ENCODE data around the gene FAM200A.
"Not testable (repeated sequence)": the region's sequence is repeated elsewhere in the genome, so short reads cannot be mapped to it uniquely, and the experiment has no call there.

Gene FAM200A

DNA sequence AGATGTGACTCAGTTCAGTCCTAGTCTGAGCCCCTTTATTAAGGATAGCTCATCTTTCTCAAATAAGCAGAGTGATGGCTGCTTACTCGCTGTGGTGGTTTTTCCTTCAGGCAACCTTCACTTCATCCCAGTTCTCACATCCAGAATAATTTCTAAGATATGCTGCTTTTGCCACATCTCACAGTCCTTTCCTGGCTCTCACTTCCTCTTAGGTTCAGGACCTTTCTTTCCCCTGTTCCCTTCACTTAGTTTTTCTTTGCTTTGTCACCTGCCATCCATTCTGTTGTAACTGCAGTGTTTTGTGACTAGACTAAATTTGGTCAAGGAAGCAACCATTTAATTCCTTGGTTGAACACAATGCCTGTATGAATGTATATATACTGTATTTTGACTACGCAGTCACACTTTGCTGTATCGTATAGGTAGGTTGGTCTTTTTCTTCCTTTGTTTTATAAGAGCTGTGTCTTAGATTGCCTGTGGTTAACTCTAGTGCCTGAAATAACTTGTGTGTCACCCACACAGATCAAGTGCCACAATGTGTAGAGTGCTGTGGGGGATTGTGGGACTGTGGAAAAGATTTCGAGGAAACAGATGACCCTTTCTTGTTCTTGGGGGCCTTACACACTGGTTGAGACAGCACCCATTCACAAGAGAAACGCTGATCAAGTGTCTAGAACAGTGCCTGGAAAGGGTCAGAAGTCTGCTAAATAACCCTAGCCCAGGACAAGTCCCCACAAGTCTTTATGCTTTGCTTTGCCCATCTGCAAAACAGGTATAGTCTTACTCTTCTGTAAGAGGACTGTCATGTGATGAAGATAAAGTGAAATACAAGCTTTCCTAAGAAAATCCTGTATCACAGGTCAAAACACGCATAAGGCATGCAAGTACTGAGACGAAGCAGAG is 9.2 kb upstream of the FAM200A start:
- H3K27ac ChIP-seq, result peak overlapping the region; percentile 94
- peak; percentile 49 for DNase-seq (ENCODE audit: low read depth, low spot score)

DNA sequence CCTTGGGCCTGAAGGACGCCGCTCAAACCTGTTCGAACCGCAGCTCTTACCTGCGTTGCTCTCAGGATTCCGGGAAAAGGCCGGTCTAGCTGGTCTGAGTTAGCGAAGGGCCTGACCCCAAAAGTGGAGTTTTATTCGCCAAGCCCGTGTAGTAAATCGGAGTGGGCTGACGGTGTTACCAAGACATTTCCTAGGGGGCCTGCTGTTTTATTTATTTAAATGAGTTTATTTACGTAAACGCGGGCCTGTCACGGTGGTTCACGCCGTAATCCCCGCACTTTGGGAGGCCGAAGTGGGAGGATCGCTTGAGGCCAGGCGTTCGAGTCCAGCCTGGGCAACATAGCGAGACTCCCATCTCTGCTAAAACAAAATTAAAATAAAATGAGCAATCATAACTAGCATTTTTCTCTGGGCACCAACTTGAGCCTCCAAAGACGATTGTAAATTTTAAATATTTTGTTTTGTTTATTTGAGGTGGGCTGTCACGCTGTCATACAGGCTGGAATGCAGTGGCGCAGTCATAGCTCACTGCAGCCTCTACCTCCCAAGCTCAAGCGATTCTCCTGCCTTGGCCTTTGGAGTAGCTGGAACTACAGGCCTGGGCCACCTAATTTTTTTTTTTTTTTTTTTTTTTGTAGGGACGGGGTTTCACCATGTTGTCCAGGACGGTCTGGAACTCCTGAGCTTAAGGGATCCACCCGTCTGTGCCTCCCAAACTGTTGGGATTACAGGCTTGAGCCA is 7.4 kb upstream of the FAM200A start:
- no peak for DNase-seq (ENCODE audit: low read depth, low spot score)
- H3K27ac ChIP-seq, result peak overlapping the region; percentile 94

GRCh38 chr7:99558306-99559174 is 6.6 kb upstream of the FAM200A start, which contains the start of gene ZNF655:
TSS of gene ZNF655 (plus strand) at chr7:99558642. CDS start at chr7:99560560, 1,918 bp downstream.
- no peak for DNase-seq (ENCODE audit: low read depth, low spot score)
- H3K27ac ChIP-seq, result peak within 1 kb of the TSS; percentile 94

GRCh38 chr7:99557940-99558305 is 6.0 kb upstream of the FAM200A start:
- H3K27ac ChIP-seq, result peak overlapping the region; percentile 94

DNA sequence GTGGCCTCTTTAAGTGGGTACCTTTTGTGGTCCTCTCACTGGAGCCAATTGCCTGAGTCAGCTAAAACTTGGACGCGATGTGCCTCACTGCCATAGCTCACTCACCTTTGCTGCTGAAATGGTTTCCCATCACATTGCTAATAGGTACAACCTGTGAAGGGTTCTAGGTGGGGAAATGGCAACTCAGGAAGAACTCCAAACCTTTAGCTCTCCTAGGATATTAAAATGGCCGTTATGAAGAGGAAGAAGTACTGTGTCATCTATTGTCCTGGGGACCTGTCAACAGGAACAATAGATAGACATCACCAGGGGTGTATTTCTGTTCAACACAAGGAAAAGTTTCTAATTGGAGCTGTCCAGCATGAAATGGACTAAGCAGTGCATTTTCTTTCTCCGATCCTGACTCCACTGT is 5.3 kb upstream of the FAM200A start:
- no peak for DNase-seq (ENCODE audit: low read depth, low spot score)
- peak overlapping the region; percentile 94 for H3K27ac ChIP-seq

More at GRCh38 chr7:99557940-99558305, 6.0 kb upstream of the FAM200A start:
- DNase-seq (ENCODE audit: low read depth, low spot score), result no peak

DNA sequence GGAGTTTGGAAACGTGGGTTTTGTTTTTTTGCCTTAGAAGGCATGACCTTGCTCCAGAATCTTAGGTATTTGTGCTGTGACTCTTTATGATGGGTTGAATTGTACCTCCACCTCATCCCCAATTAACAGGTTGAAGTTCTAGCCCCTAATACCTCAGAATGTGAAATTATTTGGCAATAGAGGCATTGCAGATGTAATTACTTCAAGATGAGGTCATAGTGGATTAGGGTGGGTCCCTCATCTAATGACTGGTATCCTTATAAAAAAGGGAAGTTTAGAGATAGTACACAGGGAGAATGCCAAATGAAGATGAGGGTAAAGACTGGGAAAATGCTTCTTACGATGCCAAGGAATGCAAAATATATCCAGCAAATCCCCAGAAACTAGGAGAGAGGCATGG is 3.0 kb upstream of the FAM200A start:
- H3K27ac ChIP-seq, result no peak overlapping the region

GRCh38 chr7:99553039-99553438 is 1.1 kb upstream of the FAM200A start:
- no peak for DNase-seq (ENCODE audit: low read depth, low spot score)
- H3K27ac ChIP-seq, result no peak overlapping the region

More for the DNA sequence above, 3.0 kb upstream of the FAM200A start:
- DNase-seq (ENCODE audit: low read depth, low spot score), result no peak

DNA sequence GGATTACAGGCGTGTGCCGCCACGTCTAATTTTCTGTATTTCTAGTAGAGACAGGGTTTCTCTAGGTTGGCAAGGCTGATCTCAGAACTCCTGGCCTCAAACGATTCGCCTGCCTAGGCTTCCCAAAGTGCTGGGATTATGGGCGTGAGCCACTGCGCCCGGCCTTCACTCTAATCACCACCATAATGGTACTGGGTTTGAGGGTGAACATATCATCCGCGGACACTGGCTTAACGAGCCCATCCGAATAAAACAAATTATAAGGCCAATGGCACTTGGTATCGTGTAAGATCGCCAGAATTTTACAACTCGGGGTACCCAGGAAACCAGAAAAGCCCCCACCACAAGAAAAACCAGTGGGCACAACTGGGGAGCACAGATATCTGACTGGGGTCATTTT is 580 bp downstream of the FAM200A start:
- no peak for DNase-seq (ENCODE audit: low read depth, low spot score)
- H3K27ac ChIP-seq, result peak overlapping the region; percentile 58

DNA sequence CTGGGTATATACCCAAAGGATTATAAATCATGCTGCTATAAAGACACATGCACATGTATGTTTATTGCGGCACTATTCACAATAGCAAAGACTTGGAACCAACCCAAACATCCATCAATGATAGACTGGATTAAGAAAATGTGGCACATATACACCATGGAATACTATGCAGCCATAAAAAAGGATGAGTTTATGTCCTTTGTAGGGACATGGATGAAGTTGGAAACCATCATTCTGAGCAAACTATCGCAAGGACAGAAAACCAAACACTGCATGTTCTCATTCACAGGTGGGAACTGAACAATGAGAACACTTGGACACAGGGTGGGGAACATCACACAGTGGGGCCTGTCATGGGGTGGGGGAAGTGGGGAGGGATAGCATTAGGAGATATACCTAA is 2.4 kb downstream of the FAM200A start:
- not testable (repeated sequence) for DNase-seq (ENCODE audit: low read depth, low spot score); H3K27ac ChIP-seq

- not testable (repeated sequence) for DNase-seq (ENCODE audit: low read depth, low spot score); H3K27ac ChIP-seq
These were observed 6.6 kb downstream of the FAM200A start for GRCh38 chr7:99545308-99545707.

- no peak overlapping the region for H3K27ac ChIP-seq
- DNase-seq (ENCODE audit: low read depth, low spot score), result no peak
These were observed 8.0 kb downstream of the FAM200A start for GRCh38 chr7:99543916-99544315.

DNA sequence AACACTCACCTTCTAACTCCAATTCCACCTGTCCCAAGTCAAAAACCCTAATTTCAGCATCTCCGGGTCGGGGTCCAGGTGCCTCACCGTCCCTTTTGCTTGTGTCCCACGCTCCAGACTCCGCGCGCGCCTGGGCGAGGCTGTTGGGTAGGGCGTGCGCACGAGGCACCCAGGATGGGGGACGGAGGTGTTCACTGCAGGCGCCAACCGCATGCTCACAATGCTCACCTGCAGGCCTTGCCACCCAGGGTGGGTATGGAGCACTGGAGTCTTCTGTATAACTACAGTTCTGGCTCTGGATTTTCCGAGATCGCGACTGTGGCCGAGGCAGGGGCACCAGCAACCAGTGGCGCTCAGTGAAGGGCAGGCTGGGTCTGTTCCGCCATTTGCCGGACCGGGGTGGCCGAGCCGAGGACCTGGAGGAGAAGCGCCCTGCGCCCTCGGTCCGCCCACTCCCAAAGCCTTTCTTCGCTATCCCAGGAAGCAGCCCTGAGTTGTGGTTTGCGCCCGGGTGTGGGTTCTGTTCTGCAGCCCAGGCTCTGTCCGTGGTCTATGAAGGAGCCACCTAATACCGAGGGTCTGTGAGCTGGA is 8.7 kb downstream of the FAM200A start:
- DNase-seq (ENCODE audit: low read depth, low spot score), result no peak

DNA sequence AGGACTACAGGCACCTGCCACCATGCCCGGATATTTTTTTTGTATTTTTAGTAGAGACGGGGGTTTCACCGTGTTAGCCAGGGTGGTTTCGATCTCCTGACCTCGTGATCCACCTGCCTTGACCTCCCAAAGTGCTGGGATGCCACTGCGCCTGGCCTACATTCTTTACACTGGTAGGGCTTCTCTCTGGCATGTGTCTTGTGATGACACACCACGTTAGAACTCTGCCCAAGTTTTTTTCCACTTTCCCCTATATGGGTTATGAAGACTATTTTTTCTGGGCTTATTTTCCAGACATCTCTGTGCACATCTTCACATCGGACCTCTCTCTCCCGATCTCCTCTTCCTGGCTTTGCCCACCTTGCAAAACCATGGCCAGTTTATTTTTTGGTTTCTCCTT is 10.7 kb downstream of the FAM200A start:
- H3K27ac ChIP-seq, result no peak overlapping the region
- DNase-seq (ENCODE audit: low read depth, low spot score), result no peak

More for the DNA sequence above, 8.7 kb downstream of the FAM200A start:
- H3K27ac ChIP-seq, result no peak overlapping the region

GRCh38 chr7:99540542-99540941 is 11.4 kb downstream of the FAM200A start:
- no peak overlapping the region for H3K27ac ChIP-seq
- no peak for DNase-seq (ENCODE audit: low read depth, low spot score)

GRCh38 chr7:99539213-99539811 is 12.6 kb downstream of the FAM200A start:
- DNase-seq (ENCODE audit: low read depth, low spot score), result no peak
- H3K27ac ChIP-seq, result no peak overlapping the region

- no peak for DNase-seq (ENCODE audit: low read depth, low spot score)
- H3K27ac ChIP-seq, result no peak overlapping the region
These were observed 16.2 kb downstream of the FAM200A start for GRCh38 chr7:99535667-99536066.

DNA sequence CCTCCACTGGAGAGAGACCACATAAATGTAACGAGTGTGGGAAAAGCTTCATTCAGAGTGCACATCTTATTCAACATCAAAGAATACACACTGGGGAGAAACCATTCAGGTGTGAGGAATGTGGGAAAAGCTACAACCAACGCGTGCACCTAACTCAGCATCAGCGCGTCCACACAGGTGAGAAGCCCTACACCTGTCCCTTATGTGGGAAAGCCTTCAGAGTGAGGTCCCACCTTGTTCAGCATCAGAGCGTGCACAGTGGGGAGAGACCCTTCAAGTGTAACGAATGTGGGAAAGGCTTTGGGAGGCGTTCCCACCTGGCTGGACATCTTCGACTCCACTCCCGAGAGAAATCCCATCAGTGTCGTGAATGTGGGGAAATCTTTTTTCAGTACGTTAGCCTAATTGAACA is 20.6 kb downstream of the FAM200A start:
- DNase-seq (ENCODE audit: low read depth, low spot score), result no peak
- H3K27ac ChIP-seq, result no peak overlapping the region

DNA sequence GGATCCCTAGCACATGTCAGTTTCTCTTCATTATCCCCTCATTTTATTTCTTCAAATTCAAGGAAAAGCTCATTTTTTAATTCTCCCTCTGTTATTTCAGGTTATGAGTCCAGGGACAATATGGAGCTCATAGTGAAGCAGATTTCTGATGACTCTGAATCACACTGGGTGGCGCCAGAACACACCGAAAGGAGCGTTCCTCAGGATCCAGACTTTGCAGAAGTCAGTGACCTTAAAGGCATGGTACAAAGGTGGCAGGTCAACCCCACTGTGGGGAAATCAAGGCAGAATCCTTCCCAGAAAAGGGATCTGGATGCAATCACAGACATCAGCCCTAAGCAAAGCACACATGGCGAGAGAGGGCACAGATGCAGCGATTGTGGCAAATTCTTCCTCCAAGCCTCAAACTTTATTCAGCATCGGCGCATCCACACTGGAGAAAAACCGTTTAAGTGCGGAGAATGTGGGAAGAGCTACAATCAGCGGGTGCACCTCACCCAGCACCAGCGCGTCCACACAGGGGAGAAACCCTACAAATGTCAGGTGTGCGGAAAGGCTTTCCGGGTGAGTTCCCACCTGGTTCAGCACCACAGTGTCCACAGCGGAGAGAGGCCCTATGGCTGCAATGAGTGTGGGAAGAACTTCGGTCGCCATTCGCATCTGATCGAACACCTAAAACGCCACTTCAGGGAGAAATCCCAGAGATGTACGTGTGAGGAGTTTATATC is 26.0 kb downstream of the FAM200A start:
- no peak for DNase-seq (ENCODE audit: low read depth, low spot score)
- no peak overlapping the region for H3K27ac ChIP-seq

- no peak overlapping the region for H3K27ac ChIP-seq
These were observed 30.5 kb downstream of the FAM200A start for GRCh38 chr7:99521399-99521798.

More at GRCh38 chr7:99521399-99521798, 30.5 kb downstream of the FAM200A start:
- no peak for DNase-seq (ENCODE audit: low read depth, low spot score)

Measured in epithelial cell of prostate (primary cell).